Measurements from ENCODE around the gene LY9. TPM values are rescaled to one million over a fixed set of nuclear protein-coding genes. Genes with fewer than 3 reads are reported as not detected.

LY9 gene
- total RNA-seq, 2 experiments from 2014 or later: 70.9 to 73.6 TPM

DNA sequence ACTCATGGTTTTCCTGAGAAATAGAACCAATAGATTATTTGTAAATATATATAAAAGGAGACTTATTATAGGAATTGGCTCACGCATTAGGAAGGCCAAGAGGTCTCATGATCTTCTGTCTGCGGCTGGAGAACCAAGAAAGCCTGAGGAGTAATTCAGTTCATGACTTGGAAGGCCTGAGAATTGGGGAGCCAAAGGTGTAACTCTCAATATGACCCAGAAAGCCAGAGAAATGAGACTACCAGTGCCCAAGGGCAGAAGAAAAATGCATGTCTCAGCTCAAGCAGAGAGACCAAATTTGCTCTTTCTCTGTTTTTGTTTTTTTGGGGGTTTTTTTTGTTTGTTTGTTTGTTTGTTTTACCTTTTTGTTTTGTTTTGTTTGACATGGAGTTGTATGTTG, 37.5 kb upstream of the LY9 start:
- Mint-ChIP-seq H3K4me3 (no peak overlapping the region), H3K36me3 (peaks cover 32% of the 10 kb centered on the region), H3K4me1 (peaks cover 35% of the 10 kb centered on the region), H3K27me3 (no peaks in the 10 kb centered on the region), H3K9me3 (peaks cover 19% of the 10 kb centered on the region), H3K27ac (no peak overlapping the region)
- ATAC-seq (ENCODE audit: low read depth): no peak
- DNase-seq: no peak
- POLR2A ChIA-PET: interaction anchor here (0.6 kb wide), 1 partner anchor 12 kb away, joined by 3 read pairs; no protein-coding TSS in a partner anchor

DNA sequence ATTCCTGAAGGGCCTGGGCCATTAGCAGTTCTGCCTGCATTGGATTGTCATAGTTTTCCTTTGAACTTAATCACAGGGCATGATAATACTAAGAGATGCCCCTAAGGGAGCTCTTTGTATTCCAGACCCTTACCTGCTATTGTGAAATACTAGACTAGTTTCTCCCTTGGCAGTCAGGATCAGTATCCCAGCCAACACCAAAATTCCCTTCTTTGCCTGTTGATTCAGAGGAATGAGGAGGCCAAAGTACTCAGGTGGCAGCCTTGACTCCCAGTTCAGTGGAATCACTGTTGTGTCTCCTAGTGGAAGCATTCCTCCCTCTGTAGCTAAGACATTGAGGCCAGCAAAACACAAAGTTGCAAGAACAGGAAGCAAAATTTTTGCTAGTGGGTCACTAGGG, 36.2 kb upstream of the LY9 start:
- peaks cover 31% of the 10 kb centered on the region for H3K4me1 Mint-ChIP-seq
- ATAC-seq (ENCODE audit: low read depth) (no peak), DNase-seq (no peak)
- H3K9me3 Mint-ChIP-seq: peaks cover 19% of the 10 kb centered on the region
- no peaks in the 10 kb centered on the region for H3K27me3 Mint-ChIP-seq
- H3K36me3 Mint-ChIP-seq: peaks cover 21% of the 10 kb centered on the region
- POLR2A ChIA-PET: no interaction called here
- no peak overlapping the region for H3K27ac Mint-ChIP-seq
- H3K4me3 Mint-ChIP-seq: no peak overlapping the region

DNA sequence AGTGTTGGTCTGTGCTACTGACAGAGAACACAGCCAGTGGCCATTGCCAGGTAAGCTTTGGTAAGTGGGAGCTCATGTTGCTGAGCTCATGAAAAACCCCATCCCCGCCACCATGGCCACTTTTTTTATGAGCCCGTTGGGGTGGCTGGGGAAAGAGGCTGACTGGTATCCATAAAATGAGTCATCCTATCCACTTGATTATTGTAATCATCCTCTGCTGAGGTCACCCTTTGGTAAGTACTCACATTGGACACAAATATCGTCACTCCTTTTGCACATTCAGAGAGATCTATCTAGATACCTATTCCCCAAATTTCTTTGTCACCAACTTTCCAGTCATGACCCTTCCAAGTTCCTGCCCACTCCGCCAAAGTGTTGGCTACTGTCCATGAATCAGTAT, 34.9 kb upstream of the LY9 start:
- Mint-ChIP-seq H3K4me3 (no peak overlapping the region), H3K36me3 (peaks cover 20% of the 10 kb centered on the region), H3K27me3 (no peaks in the 10 kb centered on the region), H3K27ac (no peak overlapping the region), H3K9me3 (peaks cover 19% of the 10 kb centered on the region), H3K4me1 (peaks cover 24% of the 10 kb centered on the region)
- ATAC-seq (ENCODE audit: low read depth) (no peak), DNase-seq (no peak)
- POLR2A ChIA-PET: no interaction called here

DNA sequence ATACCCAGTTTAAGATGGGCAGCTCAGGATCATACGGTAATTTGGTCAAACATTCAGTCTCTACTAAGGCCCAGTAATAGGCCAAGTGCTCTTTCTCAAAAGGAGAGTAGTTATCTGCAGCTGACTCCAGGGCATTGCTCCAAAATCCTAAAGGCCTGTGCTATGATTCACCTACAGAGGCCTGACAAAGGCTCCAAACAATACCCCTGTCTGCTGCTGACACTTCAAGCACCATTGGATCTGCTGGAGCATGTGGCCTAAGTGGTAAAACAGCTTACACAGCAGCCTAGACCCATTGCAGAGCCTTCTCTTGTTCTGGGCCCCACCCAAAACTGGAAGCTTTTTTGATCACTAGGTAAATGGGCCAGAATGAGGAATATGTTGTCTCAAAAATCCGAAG, 34.1 kb upstream of the LY9 start:
- no peak for DNase-seq
- Mint-ChIP-seq H3K4me1 (peaks cover 21% of the 10 kb centered on the region), H3K4me3 (no peak overlapping the region), H3K36me3 (peaks cover 18% of the 10 kb centered on the region), H3K27me3 (no peaks in the 10 kb centered on the region), H3K27ac (peak overlapping the region; percentile 31), H3K9me3 (peaks cover 14% of the 10 kb centered on the region)
- POLR2A ChIA-PET: no interaction called here
- ATAC-seq (ENCODE audit: low read depth): no peak

DNA sequence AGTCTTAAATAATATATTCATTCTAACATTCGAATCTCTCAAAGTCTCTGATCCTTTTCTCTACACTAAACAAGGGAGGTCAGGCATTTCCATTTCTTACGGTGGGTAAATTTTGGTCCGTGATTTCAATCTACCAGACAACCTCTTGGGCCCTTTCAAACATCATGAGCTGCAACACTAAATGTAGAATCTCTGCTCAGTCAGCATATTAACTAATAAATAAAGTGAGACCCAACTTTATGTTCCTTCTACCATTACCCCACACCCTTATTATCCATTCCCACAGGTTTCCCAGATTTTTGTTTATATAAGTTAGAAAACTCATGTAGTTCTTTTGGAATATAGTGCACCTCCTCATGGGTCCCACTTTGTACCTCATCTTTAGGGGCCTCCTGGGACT, 32.0 kb upstream of the LY9 start:
- Mint-ChIP-seq H3K27me3 (no peaks in the 10 kb centered on the region), H3K4me1 (peaks cover 27% of the 10 kb centered on the region), H3K36me3 (peaks cover 12% of the 10 kb centered on the region), H3K9me3 (peaks cover 7% of the 10 kb centered on the region), H3K27ac (no peak overlapping the region), H3K4me3 (no peak overlapping the region)
- DNase-seq: no peak
- POLR2A ChIA-PET: interaction anchor here (1.2 kb wide), 1 partner anchor 8 kb away, joined by 3 read pairs; no protein-coding TSS in a partner anchor
- ATAC-seq (ENCODE audit: low read depth): no peak

DNA sequence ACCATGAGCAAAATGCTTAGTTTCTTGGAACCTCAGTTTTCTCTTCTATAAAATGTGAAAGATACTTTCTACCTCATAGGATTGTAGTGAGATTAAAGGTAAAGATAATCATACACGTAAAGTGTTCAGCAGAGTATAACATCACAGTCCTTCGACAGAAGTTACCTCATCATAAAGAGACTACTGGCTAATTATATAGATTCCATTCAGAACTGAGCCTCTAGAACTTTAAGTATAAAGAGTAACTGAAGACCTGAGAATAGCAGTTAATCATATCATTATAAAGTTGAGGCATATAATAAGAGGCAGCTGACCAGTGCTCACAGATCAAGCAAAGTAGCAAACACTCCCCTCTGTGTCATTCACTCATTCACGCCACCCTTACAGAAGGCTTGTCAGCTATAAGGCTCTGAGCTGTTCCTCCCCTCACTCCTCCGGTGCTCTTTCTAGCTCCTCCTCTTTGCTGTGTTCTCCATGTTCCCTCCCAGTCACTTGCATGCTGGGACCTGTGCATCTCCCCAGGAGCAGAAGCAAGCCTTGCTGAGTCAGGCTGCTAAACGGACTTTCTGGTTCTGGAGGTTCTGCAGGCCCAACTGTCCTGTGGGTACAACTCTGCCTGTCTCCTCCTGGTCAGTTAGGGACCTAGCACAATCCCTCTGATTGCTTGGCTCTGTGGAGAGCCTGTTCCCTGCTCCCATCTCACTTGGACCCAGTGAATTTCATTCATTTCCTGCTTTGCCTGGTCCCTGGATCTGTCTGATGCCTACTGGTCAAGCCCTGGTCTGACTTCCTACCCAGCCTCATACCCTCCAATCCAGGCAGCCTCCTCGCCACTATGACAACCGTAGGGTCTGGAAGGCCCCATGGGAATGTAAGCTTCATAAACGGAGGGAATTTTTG, 28.3 kb upstream of the LY9 start:
- peaks cover 5% of the 10 kb centered on the region for H3K36me3 Mint-ChIP-seq
- DNase-seq (peak; percentile 51), ATAC-seq (ENCODE audit: low read depth) (peak; percentile 52)
- peaks cover 38% of the 10 kb centered on the region for H3K4me1 Mint-ChIP-seq
- no peaks in the 10 kb centered on the region for H3K27me3 Mint-ChIP-seq
- POLR2A ChIA-PET: interaction anchor here (0.6 to 5.4 kb wide), 18 partner anchors 12 to 448 kb away, joined by 3 to 39 read pairs (median 4); partner anchors contain the start of genes CD48 and SLAMF7
- peak overlapping the region; percentile 83 for H3K4me3 Mint-ChIP-seq
- peak overlapping the region; percentile 97 for H3K27ac Mint-ChIP-seq
- peaks cover 2% of the 10 kb centered on the region for H3K9me3 Mint-ChIP-seq

DNA sequence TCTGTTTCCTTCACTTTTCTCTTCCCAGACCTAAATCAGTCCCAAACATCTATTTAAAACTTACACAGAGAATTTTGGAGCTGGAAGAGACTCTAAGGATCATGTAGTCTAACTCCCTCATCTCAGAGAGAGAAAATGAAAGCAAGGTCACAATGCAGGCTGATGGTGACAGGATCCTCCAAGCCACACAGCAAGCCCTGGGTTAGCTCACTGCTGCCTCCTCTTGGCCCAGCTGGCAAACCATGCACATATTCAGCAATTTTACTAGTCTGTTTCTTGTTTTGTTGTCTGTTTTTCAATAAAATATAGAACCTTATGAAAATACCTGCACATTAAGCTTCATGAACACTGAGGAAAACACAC, 27.7 kb upstream of the LY9 start:
- ATAC-seq (ENCODE audit: low read depth) (peak; percentile 92), DNase-seq (peak; percentile 82)
- peaks cover 5% of the 10 kb centered on the region for H3K36me3 Mint-ChIP-seq
- peak overlapping the region; percentile 97 for H3K27ac Mint-ChIP-seq
- no peaks in the 10 kb centered on the region for H3K27me3 Mint-ChIP-seq
- H3K9me3 Mint-ChIP-seq: peaks cover 2% of the 10 kb centered on the region
- H3K4me1 Mint-ChIP-seq: peaks cover 38% of the 10 kb centered on the region
- H3K4me3 Mint-ChIP-seq: peak overlapping the region; percentile 83
- POLR2A ChIA-PET: interaction anchor here (0.6 to 5.4 kb wide), 17 partner anchors 12 to 447 kb away, joined by 3 to 39 read pairs (median 4); partner anchors contain the start of gene SLAMF7

DNA sequence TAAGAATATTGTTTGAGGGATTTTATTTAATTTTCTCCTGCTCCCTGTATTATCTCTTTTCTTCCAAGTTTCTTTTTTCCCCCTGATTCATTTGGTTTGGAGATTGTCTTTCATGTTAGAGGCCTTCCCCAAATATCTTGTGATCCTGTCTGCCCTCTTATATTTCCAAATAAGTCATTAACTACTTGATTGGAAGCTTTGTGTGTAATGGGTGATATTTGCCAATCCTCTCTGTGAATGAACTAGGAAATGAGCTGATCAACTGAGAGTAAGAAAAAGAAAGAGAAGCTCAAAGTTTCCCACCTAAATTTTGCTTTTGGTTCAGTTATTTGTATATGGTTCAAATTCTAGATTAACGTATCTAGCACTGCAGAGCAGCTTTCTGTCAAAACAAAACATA, 23.6 kb upstream of the LY9 start:
- H3K4me1 Mint-ChIP-seq: peaks cover 51% of the 10 kb centered on the region
- no peak overlapping the region for H3K4me3 Mint-ChIP-seq
- POLR2A ChIA-PET: no interaction called here

DNA sequence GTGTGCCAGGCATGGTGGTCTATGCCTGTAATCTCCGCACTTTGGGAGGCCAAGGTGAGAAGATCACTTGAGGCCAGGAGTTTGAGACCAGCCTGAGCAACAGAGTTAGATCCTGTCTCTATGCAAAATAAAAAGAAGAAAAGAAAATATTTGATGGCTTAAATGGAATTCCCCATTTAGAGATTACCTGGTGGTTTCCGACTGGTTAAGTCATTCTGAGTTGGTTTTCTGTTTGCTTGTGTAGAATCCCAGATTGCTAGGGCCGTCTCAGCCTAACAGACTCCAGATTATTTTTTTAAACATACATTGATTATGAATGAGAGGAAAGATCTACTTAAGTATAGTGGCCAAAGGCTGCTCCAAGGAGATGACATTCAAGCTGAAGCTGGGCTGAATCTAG, 22.9 kb upstream of the LY9 start:
- DNase-seq (no peak), ATAC-seq (ENCODE audit: low read depth) (no peak)
- POLR2A ChIA-PET: no interaction called here
- Mint-ChIP-seq H3K9me3 (no peaks in the 10 kb centered on the region), H3K4me1 (peaks cover 48% of the 10 kb centered on the region), H3K36me3 (peaks cover 2% of the 10 kb centered on the region), H3K27me3 (no peaks in the 10 kb centered on the region), H3K27ac (no peak overlapping the region), H3K4me3 (no peak overlapping the region)

More for the DNA sequence above, 23.6 kb upstream of the LY9 start:
- DNase-seq (no peak), ATAC-seq (ENCODE audit: low read depth) (no peak)
- H3K36me3 Mint-ChIP-seq: peaks cover 2% of the 10 kb centered on the region
- no peak overlapping the region for H3K27ac Mint-ChIP-seq
- no peaks in the 10 kb centered on the region for H3K27me3 Mint-ChIP-seq
- no peaks in the 10 kb centered on the region for H3K9me3 Mint-ChIP-seq

DNA sequence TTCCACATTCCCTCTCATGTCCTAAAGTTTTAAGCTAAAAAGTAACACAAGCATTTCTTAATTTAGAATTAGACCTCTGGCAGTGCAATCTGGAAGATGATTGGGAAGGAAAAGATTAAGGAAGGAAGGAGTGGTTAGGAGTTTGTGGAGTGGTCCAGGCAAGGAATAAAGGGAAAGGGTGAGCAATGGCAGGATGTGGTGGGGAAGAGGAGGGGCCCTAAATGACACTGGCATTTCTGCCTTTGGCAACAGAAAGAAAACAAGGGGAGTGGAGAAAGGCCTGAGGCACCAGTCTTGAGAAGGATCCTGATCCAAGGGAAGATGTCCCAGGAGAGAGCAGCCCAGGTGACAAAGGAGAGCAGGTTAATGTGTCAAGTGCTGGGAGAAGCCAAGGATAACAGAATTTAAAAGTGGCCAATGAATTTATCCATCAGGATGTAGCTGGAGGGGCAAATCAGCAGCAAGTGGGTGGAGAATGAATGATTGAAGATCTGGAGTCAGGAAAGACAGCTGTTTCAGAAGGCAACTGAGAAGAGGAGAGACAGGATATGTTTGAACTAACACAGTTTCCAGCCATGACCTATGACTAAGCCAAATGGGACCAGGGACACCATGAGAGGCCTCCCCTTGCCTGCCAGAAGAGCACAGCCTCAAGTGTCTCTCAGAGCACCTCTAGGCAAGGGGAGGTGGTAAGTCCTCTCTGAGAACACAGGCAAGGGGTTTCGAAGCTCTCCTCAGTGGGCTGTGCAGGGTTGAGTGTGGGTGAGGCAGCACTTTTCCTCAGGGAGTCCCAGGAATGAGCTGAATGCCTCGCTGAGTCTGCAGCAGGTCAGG, 20.9 kb upstream of the LY9 start:
- H3K36me3 Mint-ChIP-seq: peaks cover 2% of the 10 kb centered on the region
- peak overlapping the region; percentile 3 for H3K4me3 Mint-ChIP-seq
- DNase-seq (no peak), ATAC-seq (ENCODE audit: low read depth) (peak; percentile 71)
- H3K9me3 Mint-ChIP-seq: no peaks in the 10 kb centered on the region
- peaks cover 42% of the 10 kb centered on the region for H3K4me1 Mint-ChIP-seq
- peak overlapping the region; percentile 72 for H3K27ac Mint-ChIP-seq
- H3K27me3 Mint-ChIP-seq: no peaks in the 10 kb centered on the region
- POLR2A ChIA-PET: interaction anchor here (1.3 to 4.0 kb wide), 3 partner anchors 23 to 62 kb away, joined by 5 to 25 read pairs (median 6); partner anchors contain the start of gene LY9

DNA sequence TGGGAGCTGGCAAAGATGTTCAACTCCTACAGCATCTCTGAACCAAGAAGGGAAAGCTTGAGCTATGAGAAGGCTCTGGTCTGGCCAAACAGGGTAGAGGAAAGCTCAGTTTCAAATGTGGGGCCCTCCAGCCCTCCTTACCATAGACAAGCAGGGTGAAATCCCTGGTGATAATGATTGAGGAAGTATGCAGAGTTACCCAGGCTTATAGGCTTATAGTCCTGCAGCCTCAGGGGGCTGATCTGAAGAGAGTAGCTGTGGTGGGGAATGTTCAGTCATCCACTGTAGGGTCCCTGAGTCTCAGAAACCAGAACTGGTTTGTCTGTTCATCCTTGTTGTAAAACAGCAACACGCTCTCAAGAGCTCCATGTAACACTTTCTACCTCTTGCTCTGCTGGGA, 19.8 kb upstream of the LY9 start:
- POLR2A ChIA-PET: interaction anchor here (0.8 to 4.0 kb wide), 5 partner anchors 22 to 245 kb away, joined by 3 to 25 read pairs (median 5); partner anchors contain the start of genes F11R and LY9
- no peaks in the 10 kb centered on the region for H3K9me3 Mint-ChIP-seq
- no peak overlapping the region for H3K4me3 Mint-ChIP-seq
- peak overlapping the region; percentile 5 for H3K27ac Mint-ChIP-seq
- H3K27me3 Mint-ChIP-seq: no peaks in the 10 kb centered on the region
- H3K36me3 Mint-ChIP-seq: peaks cover 2% of the 10 kb centered on the region
- no peak for ATAC-seq (ENCODE audit: low read depth)
- DNase-seq: no peak
- peaks cover 35% of the 10 kb centered on the region for H3K4me1 Mint-ChIP-seq

DNA sequence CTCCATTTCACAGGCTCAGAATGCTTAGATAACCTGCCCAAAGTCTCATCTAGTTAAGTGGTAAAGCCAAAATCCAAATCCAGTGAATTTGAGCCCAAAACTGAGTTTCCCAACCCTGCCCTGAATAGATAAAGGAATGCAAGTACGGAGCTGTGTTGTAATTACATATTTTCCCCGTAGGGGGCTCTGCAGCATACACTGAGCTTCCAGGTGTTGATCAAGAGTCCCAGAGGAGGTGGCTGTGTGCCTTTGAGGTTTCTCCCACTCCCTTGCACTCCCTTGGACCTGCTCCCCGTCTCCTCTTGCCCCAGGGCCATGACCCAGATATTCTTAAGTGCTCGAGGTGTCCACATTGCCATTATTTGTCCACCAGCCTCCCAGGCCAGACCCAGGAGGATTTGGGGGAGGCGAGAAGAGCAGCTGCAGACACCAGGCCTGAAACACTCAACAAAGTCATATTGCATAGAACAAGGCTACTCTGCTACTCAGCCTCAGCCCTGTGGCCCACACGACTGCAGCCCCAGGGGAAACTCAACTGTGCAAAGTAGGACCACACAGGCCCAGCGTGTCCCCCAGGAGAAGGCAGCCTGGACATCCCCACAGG, 18.4 kb upstream of the LY9 start:
- POLR2A ChIA-PET: interaction anchor here (0.5 to 4.0 kb wide), 4 partner anchors 20 to 213 kb away, joined by 4 to 25 read pairs (median 6); partner anchors contain the start of gene LY9
- H3K4me1 Mint-ChIP-seq: peaks cover 37% of the 10 kb centered on the region

DNA sequence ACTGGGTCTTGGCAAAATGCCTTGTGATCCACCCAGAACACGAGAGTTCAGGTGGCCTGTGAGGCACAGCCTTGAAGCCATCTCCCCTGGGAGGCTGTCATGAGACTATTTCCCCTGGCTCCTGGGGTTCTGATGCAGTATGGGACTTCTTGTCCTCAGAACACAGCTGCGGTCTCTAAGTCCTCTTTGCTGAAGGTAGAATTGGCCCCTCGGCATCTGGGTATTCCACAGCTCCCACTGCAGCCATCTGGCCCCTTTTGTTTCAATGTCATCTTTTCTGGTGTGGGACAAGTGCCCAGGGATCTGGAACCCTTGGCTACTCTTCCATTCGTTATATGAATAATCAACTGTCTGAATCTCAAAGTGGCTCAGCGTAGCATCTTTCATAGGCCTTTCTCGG, 17.0 kb upstream of the LY9 start:
- Mint-ChIP-seq H3K27me3 (peaks cover under 1% of the 10 kb centered on the region), H3K36me3 (no peaks in the 10 kb centered on the region), H3K27ac (no peak overlapping the region), H3K4me3 (no peak overlapping the region), H3K9me3 (no peaks in the 10 kb centered on the region), H3K4me1 (peaks cover 37% of the 10 kb centered on the region)
- DNase-seq: no peak
- POLR2A ChIA-PET: interaction anchor here (3.5 kb wide), 1 partner anchor 18 kb away, joined by 16 read pairs; the partner anchor contains the start of gene LY9
- ATAC-seq (ENCODE audit: low read depth): no peak

More for the DNA sequence above, 18.4 kb upstream of the LY9 start:
- Mint-ChIP-seq H3K4me3 (no peak overlapping the region), H3K9me3 (no peaks in the 10 kb centered on the region), H3K27ac (no peak overlapping the region), H3K27me3 (no peaks in the 10 kb centered on the region), H3K36me3 (no peaks in the 10 kb centered on the region)
- no peak for DNase-seq
- ATAC-seq (ENCODE audit: low read depth): peak; percentile 44
